Neural cell (in vitro differentiated cells): Measurements from ENCODE around the gene UBAC2.

Experiments
- CTCF ChIP-seq: fragments of 450-650 bp; IDR thresholded peaks from 2 replicates; pipeline ENCODE4 v1.5.1; 2014; ENCODE audit warnings: antibody characterized with exemption, mild to moderate bottlenecking, moderate library complexity; ENCODE audit not compliant: poor library complexity, severe bottlenecking
- EP300 ChIP-seq: fragments of 450-650 bp; conservative IDR thresholded peaks from 2 replicates; pipeline ENCODE4 v1.6.1; 2014; ENCODE audit warnings: antibody characterized with exemption, mild to moderate bottlenecking, moderate library complexity; ENCODE audit not compliant: poor library complexity, severe bottlenecking
- POLR2AphosphoS5 ChIP-seq: IDR thresholded peaks from 2 replicates; pipeline ENCODE4 v1.6.1; 2012
- REST ChIP-seq: IDR thresholded peaks from 2 replicates; pipeline ENCODE4 v1.6.1; 2012; ENCODE audit warnings: borderline replicate concordance

- TF ChIP-seq CTCF (peak; percentile 68), REST (no peak), EP300 (no peak), POLR2AphosphoS5 (no peak)
Measured at GRCh38 chr13:99265821-99266426, 65.3 kb downstream of the UBAC2 start.
